Activated CD4-positive, alpha-beta T cell treated with anti-CD3 and anti-CD28 coated beads, Interleukin-2, amount 10 ng/mL, durations not matched to agents 7 days and 5 days (primary cell): ENCODE data around the gene TPT1. TPM values are rescaled to one million over a fixed set of nuclear protein-coding genes. Genes with fewer than 3 reads are reported as not detected.

Experiments used
- CTCF ChIA-PET: fragments of 350-600 bp; sonication (Branson Sonifier 250); formaldehyde crosslinking; loops from one replicate; lab custom pipeline; 2021; ENCODE audit warnings: antibody characterized with exemption; lab: Charles Lee
- POLR2A ChIA-PET: fragments of 350-600 bp; sonication (Branson Sonifier 250); formaldehyde crosslinking; loops from one replicate; lab custom pipeline; 2021; ENCODE audit warnings: antibody characterized with exemption; lab: Charles Lee
- DNase-seq: peaks from one replicate; pipeline ENCODE4 v3.0.0-alpha.2; 2020
- H3K27ac Mint-ChIP-seq: one replicate; pipeline ENCODE4 v1.8.0; 2021; ENCODE audit warnings: mild to moderate bottlenecking, moderate library complexity, mixed read lengths
- H3K27me3 Mint-ChIP-seq: one replicate; pipeline ENCODE4 v1.8.0; 2021; ENCODE audit warnings: mixed read lengths
- H3K36me3 Mint-ChIP-seq: one replicate; pipeline ENCODE4 v1.8.0; 2021; ENCODE audit warnings: low read depth, mixed read lengths
- H3K4me1 Mint-ChIP-seq: one replicate; pipeline ENCODE4 v1.8.0; 2021; ENCODE audit warnings: mixed read lengths
- H3K4me3 Mint-ChIP-seq: one replicate; pipeline ENCODE4 v1.8.0; 2021; ENCODE audit warnings: mild to moderate bottlenecking, moderate library complexity, mixed read lengths
- H3K9me3 Mint-ChIP-seq: one replicate; pipeline ENCODE4 v1.8.0; 2021; ENCODE audit warnings: mixed read lengths
- total RNA-seq, 2 experiments: library from RNA; stranded (reverse); gene quantifications; one replicate each; pipeline ENCODE4 v1.2.3, GENCODE V29; 2021

Gene TPT1
- total RNA-seq, 2 experiments from 2014 or later, result 4,825 to 5,097 TPM

- CTCF ChIA-PET, result interaction anchor here (1.2 kb wide), 1 partner anchor 8 kb away, joined by 4 read pairs; no protein-coding TSS in a partner anchor
- Mint-ChIP-seq H3K9me3 (no peaks in the 10 kb centered on the region), H3K4me1 (no peaks in the 10 kb centered on the region), H3K27ac (no peak overlapping the region), H3K36me3 (peaks cover 4% of the 10 kb centered on the region), H3K27me3 (no peaks in the 10 kb centered on the region), H3K4me3 (no peak overlapping the region)
- POLR2A ChIA-PET, result no interaction called here
- no peak for DNase-seq
Observed at GRCh38 chr13:45289936-45290563, 50.9 kb downstream of the TPT1 start.

Other genes with a start within 250 kb of the TPT1 start
- 10 to 100 TPM; 15.3 to 17.1 TPM for gene GTF2F2, start 220.7 kb downstream of the TPT1 start, total RNA-seq
- not detected for gene KCTD4, start 140.1 kb downstream of the TPT1 start, total RNA-seq
- 10 to 100 TPM; 20.6 to 21.2 TPM for gene SLC25A30, start 77.2 kb upstream of the TPT1 start, total RNA-seq
- gene COG3, start 123.8 kb upstream of the TPT1 start, total RNA-seq, result 10 to 100 TPM; 20.9 to 25.0 TPM